ACC112 (cell line): Measurements from ENCODE around the gene AGBL5.
A peak's percentile ranks its signal among the peaks of the same experiment; 100 is the strongest.

Experiments
- H2AFZ ChIP-seq: fragments of 200-600 bp; sonication (generic); one replicate; pipeline ENCODE4 v1.6.0; 2017; ENCODE audit warnings: antibody characterized with exemption, low read length; ENCODE audit not compliant: unreplicated experiment
- H3K27ac ChIP-seq: fragments of 200-600 bp; sonication (generic); 2 replicates; pipeline ENCODE4 v1.5.1; 2014; ENCODE audit warnings: low read depth, mild to moderate bottlenecking, antibody characterized with exemption, low read length, moderate library complexity
- H3K27me3 ChIP-seq: fragments of 200-600 bp; sonication (generic); 2 replicates; pipeline ENCODE4 v1.6.1; 2014; ENCODE audit warnings: mild to moderate bottlenecking, antibody characterized with exemption, low read length, moderate library complexity, mixed read lengths; ENCODE audit not compliant: insufficient read depth
- H3K36me3 ChIP-seq: fragments of 200-600 bp; sonication (generic); 2 replicates; pipeline ENCODE4 v1.6.1; 2016; ENCODE audit warnings: mild to moderate bottlenecking, antibody characterized with exemption, low read length, moderate library complexity, mixed read lengths; ENCODE audit not compliant: insufficient read depth
- H3K4me1 ChIP-seq: fragments of 200-600 bp; sonication (generic); one replicate; pipeline ENCODE4 v1.6.1; 2016; ENCODE audit warnings: low read length, mixed read lengths; ENCODE audit not compliant: insufficient read depth, unreplicated experiment, control insufficient read depth
- H3K4me3 ChIP-seq: fragments of 200-600 bp; sonication (generic); 2 replicates; pipeline ENCODE4 v1.5.1; 2014; ENCODE audit warnings: mild to moderate bottlenecking, low read depth, low read length
- H3K79me2 ChIP-seq: fragments of 200-600 bp; sonication (generic); one replicate; pipeline ENCODE4 v1.6.0; 2016; ENCODE audit warnings: low read length; ENCODE audit not compliant: control insufficient read depth, unreplicated experiment, insufficient read depth

The AGBL5 gene

DNA sequence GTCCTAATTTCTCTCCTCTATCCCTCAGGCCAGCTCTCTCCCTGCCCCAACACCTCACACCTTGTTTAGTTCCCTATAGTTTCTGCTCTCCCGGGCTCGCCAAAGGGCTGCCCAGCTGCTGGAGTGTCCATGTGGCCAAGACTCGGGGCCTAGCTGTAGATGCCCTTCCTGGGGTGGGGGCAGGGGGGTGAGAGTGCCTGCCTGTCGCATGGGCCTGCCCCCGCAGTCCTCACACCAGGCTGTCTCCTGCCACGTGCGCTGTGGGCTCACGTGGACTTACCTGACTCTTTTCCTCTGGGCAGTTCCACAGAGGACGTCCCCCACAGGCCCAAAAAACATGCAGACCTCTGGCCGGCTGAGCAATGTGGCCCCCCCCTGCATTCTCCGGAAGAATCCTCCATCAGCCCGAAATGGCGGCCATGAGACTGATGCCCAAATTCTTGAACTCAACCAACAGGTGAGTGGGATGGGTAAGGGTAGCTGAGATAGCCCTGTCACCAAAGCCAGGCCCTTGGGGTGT is 26.1 kb upstream of the AGBL5 start:
- no peak overlapping the region for H3K27ac ChIP-seq
- H3K4me3 ChIP-seq: no peak overlapping the region
- H3K79me2 ChIP-seq: peaks cover 10% of the 10 kb centered on the region
- no peak overlapping the region for H2AFZ ChIP-seq
- H3K4me1 ChIP-seq: peaks cover 18% of the 10 kb centered on the region
- no peaks in the 10 kb centered on the region; the same call in 1 of the 2 replicates for H3K36me3 ChIP-seq
- no peaks in the 10 kb centered on the region for H3K27me3 ChIP-seq

DNA sequence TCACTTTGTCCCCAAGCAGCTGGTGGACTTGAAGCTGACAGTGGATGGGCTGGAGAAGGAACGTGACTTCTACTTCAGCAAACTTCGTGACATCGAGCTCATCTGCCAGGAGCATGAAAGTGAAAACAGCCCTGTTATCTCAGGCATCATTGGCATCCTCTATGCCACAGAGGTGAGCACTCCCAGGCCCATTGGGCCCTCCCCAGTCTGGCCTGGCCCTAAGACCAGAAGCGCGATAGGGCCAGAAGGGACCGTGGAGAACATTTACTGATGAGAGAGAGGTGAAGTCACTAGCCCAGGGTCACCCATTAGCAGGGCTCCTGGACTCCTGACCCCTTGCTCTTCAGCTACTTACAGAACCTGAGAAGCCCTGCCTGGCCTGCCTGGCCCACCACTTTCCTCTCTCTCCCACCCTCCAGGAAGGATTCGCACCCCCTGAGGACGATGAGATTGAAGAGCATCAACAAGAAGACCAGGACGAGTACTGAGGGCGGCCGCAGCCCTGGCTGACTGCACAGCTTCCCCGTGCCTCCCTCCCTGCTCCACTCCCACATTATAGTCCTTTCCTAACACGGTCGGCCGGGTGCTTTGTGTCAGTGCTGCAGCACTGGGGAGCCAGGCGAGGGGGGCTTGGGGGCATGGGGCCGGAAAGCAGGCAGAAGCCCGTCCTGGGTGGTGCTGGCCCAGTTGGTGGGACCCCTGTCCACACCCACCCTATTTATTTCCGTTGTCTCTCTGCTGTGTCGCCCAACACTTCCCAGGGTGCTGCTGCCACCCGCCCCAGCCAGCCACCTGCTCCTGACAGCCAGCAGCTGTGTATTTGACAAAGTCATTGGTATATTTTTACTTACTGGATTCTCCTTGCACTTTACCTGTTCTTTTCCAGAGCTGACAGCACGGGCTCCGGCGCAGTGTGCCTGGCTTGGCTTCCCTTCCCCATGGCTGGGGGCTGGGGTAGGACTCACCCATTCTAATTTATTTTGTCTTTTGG is 25.3 kb upstream of the AGBL5 start:
- H3K27me3 ChIP-seq: no peaks in the 10 kb centered on the region
- H3K27ac ChIP-seq: no peak overlapping the region
- no peak overlapping the region for H3K4me3 ChIP-seq
- H3K79me2 ChIP-seq: peaks cover 15% of the 10 kb centered on the region
- peaks cover 10% of the 10 kb centered on the region for H3K4me1 ChIP-seq
- no peaks in the 10 kb centered on the region; the same call in 1 of the 2 replicates for H3K36me3 ChIP-seq
- H2AFZ ChIP-seq: no peak overlapping the region

DNA sequence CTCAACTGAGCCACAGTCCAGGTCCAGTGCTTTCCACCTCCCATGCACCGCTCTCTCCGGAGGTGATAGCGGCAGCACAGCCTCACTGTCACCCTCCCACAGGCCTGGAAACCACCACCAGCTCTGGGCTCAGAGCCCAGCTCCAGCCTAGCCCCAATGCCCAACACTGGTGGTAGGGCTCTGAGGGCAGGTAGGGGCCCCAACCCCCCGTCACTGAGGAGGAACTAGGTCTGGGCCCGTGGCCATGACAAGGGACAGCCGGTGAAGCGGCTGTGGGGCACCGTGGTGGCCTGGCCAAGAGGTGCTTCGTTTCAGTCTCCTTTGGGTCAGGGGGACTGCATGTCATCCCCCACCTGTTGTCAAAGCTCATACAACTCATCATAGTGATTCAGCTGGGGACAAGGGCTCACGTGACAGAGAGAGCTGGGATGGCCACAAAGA is 24.2 kb upstream of the AGBL5 start:
- no peak overlapping the region for H3K4me3 ChIP-seq
- no peaks in the 10 kb centered on the region; the same call in 1 of the 2 replicates for H3K36me3 ChIP-seq
- no peaks in the 10 kb centered on the region for H3K27me3 ChIP-seq
- no peak overlapping the region for H3K27ac ChIP-seq
- H3K79me2 ChIP-seq: peaks cover 25% of the 10 kb centered on the region
- no peak overlapping the region for H2AFZ ChIP-seq
- peaks cover 11% of the 10 kb centered on the region for H3K4me1 ChIP-seq

DNA sequence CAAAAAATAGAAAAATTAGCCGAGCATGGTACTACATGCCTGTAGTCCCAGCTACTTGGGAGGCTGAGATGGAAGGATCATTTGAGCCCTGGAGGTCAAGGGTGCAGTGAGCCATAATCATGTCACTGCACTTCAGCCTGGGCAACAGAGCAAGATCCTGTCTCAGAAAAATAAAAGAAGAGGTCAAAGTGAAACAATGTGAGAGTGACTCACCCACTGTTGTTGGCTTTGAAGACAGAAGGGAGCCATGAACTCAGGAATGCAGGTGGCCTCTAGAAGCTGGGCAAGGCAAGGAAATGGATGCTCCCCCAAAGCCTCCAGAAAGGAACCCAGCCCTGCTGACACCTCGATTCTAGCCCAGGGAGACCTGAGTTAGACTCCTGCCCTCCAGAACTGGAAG is 22.4 kb upstream of the AGBL5 start:
- H3K79me2 ChIP-seq: peaks cover 40% of the 10 kb centered on the region
- H3K4me1 ChIP-seq: peaks cover 14% of the 10 kb centered on the region
- no peak overlapping the region for H3K27ac ChIP-seq
- no peaks in the 10 kb centered on the region for H3K27me3 ChIP-seq
- no peak overlapping the region for H2AFZ ChIP-seq
- no peak overlapping the region for H3K4me3 ChIP-seq
- H3K36me3 ChIP-seq: no peaks in the 10 kb centered on the region

DNA sequence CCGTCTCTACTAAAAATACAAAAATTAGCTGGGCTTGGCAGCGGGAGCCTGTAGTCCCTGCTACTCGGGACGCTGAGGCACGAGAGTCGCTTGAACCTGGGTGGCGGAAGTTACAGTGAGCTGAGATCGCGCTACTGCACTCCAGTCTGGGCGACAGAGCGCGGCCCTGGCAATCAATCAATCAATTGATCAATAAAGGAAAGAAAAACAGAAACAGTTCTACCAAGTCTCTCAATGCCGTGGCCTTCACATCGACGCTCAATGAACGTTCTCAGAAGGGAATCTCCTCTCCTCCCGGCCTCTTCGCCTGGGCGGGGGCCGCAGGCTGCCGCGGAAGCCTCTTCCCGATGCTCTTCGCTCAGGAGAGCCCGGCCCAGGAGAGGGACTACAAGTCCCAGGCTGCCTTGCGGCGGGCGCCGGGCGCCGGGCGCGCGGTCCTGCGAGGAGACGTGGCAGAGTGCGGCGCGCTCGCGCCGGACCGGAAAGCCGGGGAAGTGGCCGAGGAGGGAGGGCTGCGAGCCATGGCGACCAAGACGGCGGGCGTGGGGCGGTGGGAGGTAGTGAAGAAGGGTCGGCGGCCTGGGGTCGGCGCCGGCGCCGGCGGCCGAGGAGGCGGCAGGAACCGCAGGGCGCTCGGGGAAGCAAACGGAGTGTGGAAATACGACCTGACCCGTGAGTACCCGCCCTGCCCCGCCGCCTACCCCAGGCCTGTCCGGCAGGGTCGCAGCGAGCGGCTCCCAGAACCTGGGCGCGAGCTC is 18.8 kb upstream of the AGBL5 start, which contains the start of gene TMEM214:
Gene TMEM214, plus strand, starts transcription at position 471 of the 758 bp plus-strand sequence. Its CDS starts 51 bp downstream, at position 522.
- peak within 1 kb of the TSS; percentile 98 for H3K4me3 ChIP-seq
- H3K4me1 ChIP-seq: peaks cover 18% of the 10 kb centered on the region
- no peaks in the 10 kb centered on the region for H3K27me3 ChIP-seq
- peaks cover 49% of the 10 kb centered on the region for H3K79me2 ChIP-seq
- peak within 1 kb of the TSS; percentile 93 for H2AFZ ChIP-seq
- H3K36me3 ChIP-seq: peaks cover 28% of the 10 kb centered on the region; the same call in 1 of the 2 replicates
- H3K27ac ChIP-seq: peak within 1 kb of the TSS; percentile 51

DNA sequence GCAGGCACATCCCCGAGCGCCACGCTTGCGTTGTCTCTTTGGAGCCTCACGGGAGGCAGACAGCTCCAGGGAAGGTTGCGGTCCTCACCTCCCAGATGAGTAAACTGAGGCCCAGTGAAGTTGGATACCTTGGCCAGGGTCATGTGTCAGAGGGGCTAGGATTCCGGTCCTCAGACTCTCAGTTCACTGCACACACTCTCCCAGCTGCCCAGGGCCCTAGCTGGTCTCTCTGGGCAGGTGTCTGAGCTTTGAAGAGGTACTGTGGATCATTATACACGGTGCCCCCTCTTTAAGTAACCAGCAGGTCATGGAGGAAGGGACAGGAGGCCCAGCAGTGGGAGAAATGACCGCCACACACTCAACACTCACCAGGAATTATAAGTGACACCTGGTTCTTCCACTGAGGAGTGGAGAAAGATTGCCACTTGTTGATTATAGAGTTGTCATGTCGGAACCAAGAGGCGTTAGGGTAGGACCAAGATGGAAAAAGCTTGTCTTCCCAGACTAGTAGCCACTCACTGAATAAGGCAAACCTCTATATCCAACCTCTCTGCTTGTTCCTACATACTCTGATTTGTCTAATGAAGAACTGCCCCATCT is 18.1 kb upstream of the AGBL5 start:
- Histone ChIP-seq H3K79me2 (peaks cover 46% of the 10 kb centered on the region), H2AFZ (peak overlapping the region; percentile 93), H3K27me3 (no peaks in the 10 kb centered on the region), H3K4me3 (peak overlapping the region; percentile 98), H3K4me1 (peaks cover 18% of the 10 kb centered on the region), H3K36me3 (peaks cover 32% of the 10 kb centered on the region; the same call in 1 of the 2 replicates), H3K27ac (peak overlapping the region; percentile 51)

DNA sequence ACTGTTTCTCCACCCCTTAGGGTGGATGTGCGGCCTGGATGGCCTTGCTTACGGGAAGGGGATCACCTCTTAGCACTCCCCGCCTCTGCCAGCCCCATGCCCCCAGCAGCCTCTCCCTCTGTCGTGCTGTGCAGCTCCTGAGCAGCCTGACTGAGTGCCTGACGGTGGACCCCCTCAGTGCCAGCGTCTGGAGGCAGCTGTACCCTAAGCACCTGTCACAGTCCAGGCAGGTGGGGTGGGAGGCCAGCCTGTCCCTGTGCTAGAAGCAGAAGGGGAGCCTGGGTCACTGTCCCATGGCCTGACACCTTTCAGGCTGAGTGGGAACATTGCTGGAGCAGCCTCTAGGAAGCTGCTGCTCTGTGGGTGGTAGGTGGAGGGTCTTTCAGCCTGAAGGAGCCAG is 13.5 kb upstream of the AGBL5 start:
- no peak overlapping the region for H3K4me3 ChIP-seq
- peaks cover 26% of the 10 kb centered on the region for H3K79me2 ChIP-seq
- H3K4me1 ChIP-seq: peaks cover 7% of the 10 kb centered on the region
- no peak overlapping the region for H3K27ac ChIP-seq
- H2AFZ ChIP-seq: no peak overlapping the region
- H3K27me3 ChIP-seq: no peaks in the 10 kb centered on the region
- peaks cover 48% of the 10 kb centered on the region; the same call in 1 of the 2 replicates for H3K36me3 ChIP-seq

DNA sequence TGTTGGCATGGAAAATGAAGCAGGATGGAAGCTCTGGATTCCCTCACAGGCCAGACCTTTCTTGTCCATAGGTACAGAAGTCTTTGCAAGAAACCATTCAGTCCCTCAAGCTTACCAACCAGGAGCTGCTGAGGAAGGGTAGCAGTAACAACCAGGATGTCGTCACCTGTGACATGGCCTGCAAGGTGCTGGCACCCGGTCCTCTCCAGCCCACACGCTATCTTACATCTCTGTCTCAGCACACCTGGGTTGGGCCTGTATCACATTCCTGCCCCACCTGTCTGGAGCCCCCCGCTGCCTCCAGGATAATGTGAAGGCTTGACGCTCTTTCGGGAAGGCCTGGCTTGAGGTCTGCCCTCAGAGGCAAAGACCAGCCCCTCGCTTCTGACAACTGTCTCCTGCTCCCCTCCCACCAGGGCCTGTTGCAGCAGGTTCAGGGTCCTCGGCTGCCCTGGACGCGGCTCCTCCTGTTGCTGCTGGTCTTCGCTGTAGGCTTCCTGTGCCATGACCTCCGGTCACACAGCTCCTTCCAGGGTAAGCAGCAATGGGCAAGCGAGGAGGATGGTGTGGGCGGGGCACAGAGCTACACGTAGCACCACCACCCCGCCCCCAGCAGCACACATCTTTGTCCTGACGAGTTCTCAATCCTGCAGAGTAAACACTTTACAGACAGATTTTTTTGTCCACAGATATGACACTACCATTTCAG is 12.7 kb upstream of the AGBL5 start:
- H3K27ac ChIP-seq: no peak overlapping the region
- H3K4me1 ChIP-seq: peaks cover 7% of the 10 kb centered on the region
- no peak overlapping the region for H2AFZ ChIP-seq
- H3K4me3 ChIP-seq: no peak overlapping the region
- peaks cover 48% of the 10 kb centered on the region; the same call in 1 of the 2 replicates for H3K36me3 ChIP-seq
- H3K27me3 ChIP-seq: no peaks in the 10 kb centered on the region
- peaks cover 18% of the 10 kb centered on the region for H3K79me2 ChIP-seq

DNA sequence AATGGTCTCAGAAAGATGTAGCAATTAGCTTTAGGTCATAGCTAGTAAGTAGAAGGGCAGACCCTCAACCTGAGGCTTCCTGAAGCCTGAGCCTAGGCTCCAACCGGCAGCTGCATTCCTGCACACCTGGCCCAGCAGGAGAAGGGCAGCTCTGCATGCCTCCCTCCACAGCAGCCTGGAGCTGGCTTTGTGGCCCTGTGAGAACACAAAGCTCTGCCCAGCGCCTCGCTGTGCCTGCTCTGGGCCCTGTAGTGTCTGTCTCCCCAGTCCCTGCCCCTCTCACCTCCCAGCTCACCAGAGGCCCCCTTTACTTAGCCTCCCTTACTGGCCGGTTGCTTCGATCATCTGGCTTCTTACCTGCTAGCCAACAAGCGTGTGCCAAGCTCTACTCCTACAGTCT is 12.0 kb upstream of the AGBL5 start:
- H3K27ac ChIP-seq: no peak overlapping the region
- H3K27me3 ChIP-seq: no peaks in the 10 kb centered on the region
- H3K79me2 ChIP-seq: peaks cover 11% of the 10 kb centered on the region
- H3K4me3 ChIP-seq: no peak overlapping the region
- no peak overlapping the region for H2AFZ ChIP-seq
- peaks cover under 1% of the 10 kb centered on the region for H3K4me1 ChIP-seq
- peaks cover 48% of the 10 kb centered on the region; the same call in 1 of the 2 replicates for H3K36me3 ChIP-seq
